GM11168 (cell line): ENCODE results near the gene MYO1G.

ENCODE experiments used
- in situ Hi-C: fragments of 300-500 bp; cut with MboI; formaldehyde crosslinking; loops from one replicate; pipeline ENCODE4 v1.12.0; 2022; ENCODE audit warnings: low sequenced_read_pairs; ENCODE audit not compliant: unreplicated experiment

The MYO1G gene

GRCh38 chr7:44981035-44981706 lies 2.4 kb upstream of the MYO1G start:
- in situ Hi-C loops = no loop called here

- in situ Hi-C loops = no loop called here
These were observed 1.7 kb upstream of the MYO1G start for GRCh38 chr7:44980393-44981034.

DNA sequence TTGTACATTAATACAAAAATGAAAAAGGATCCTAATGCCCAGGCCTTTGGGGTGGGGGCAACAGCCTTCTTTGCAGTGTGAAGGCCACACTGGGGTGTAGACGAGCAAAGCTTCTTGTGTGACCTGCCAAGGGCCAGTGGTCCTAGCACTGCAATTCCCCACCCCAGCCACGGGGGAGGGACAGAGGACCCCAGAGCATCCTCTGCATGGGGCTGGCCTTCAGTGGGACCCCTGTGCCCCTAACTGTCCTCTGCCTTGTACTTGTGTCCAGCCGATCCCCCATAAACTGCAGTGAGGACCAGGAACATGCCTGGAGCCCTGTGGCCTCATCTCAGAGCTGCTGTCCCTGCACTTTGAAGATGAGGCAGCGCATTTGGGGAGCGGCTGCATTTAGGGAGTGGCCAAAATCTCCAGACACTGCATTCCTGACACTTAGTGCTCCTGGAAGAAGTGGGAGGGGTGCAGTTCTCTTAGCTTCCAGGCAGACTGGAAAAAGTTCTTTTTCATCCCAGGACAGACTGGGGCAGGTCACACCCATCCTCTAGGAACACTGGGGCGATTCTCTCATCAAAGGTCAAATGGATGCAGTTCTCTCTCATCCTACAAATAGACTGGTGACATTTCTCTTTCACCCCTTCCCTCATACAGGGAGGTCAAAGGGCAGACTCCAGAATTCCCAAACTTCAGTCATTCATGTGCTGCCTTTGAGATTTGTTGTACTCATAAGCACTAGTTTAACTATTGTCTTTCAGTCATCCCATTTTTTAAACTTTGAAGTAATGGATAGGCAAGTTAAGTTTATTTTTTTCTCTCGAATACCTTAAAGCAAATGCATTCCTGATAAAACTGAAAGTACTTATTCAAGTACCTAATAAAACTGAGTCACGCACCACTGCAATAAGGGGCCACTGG lies 922 bp upstream of the MYO1G start:
- in situ Hi-C loops = no loop called here

DNA sequence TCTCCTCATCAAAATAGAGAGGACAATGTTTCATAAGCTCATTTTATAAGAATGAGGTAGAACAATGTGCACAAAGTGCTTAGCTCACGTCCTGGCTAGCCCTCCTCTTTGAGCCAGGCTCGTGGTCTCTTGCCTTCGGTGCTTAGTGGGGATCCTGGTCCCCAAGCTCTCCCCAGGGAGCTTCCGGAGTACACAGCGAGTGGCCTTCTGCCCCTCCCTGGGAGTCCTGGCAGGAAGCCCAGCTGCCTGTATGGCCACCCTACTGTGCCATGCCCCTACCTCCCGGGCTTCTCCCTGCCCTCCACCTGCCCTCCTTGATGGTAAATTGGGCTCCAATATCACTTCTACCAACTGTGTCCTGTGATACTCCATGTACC lies 868 bp downstream of the MYO1G start:
- in situ Hi-C loops = no loop called here

DNA sequence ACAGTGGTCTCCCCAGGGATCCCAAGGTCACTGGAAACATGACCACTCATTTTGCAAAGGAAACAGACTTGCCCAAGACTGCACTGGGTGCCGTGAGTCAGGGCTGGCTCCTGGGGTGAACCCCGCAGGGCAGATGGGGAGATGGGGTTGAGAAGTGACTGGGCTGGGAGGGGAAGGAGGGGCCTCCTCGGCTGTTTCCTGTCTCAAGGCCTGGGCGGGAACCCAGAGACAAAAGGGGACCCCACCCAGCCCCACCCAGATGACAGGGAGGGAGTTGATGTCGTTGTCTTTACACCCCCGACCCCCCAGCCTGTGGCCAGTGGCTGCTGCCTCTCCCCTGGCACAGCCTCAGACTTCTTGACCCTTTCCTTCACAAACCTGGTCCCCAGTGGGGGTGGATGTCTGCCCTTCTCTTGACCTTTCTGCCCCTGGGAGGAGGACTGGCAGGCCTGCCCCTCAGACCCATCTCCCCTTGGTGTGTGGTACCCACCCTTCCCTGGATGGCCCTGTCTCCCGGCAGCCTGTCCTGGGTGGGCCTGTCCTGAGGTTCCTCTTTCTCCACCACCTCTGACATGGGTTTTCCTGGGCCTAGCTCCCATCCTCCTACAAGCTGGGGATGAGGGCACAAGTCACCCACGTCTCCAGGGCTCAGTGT lies 1.4 kb downstream of the MYO1G start:
- in situ Hi-C loops = no loop called here

- in situ Hi-C loops = no loop called here
These were observed 2.0 kb downstream of the MYO1G start for GRCh38 chr7:44976746-44977196.

GRCh38 chr7:44976040-44976745 lies 2.6 kb downstream of the MYO1G start:
- in situ Hi-C loops = no loop called here

DNA sequence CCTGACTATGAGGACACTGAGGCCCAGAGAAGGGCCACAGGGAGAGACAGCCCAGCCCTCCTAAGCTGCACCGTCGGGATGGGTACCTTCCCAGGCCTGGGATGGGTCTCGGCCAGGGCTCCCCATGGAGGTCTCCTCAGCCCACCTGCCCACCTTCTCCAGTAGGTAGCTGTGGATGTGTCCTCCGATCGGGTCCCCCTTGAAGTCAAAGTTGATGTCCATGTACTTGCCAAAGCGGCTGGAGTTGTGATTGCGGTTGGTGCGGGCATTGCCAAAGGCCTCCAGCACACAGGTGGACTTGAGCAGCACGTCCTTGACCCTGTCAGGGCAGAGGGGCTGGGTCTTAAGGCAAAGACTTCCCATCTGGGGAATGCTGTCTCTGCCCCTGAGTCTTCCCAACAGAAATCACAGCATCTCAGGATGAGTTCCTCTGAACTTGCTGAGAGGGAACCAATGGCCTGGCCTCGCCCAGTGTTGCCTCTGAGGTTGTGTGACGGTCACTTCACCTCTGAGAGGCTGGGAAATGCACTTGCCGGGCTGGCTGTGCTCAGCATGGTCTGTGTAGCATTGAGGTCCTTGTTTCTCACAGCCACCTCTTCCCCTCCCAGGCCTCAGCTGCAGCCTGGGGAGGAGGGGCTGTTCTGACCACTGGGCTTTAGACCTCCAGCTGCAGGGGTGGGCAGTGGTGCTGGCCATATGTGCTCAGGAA lies 3.3 kb downstream of the MYO1G start:
- in situ Hi-C loops = no loop called here

DNA sequence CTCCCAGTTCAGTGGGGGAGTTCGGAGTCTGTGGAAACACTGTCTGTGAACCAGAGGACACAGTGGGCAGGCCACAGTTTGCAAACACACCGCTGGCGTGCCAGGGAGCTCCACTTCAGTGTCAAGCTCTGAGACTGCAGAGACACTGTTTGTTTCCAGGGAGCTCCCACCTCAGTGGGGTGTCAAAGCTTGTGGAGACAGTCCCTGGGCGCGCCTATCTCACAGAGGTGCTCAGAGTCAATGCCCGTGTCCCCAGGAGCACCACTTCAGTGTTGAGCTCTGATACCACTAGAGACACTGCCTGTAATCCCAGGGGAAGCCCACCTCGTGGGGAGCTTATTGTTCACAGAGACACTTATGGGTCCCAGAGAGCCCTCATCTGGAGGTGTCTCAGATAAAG lies 4.3 kb downstream of the MYO1G start:
- in situ Hi-C loops = loop anchor here (25.0 kb wide), 1 partner anchor 163 kb away; no protein-coding TSS in a partner anchor

GRCh38 chr7:44973610-44974401 lies 5.0 kb downstream of the MYO1G start:
- in situ Hi-C loops = loop anchor here (25.0 kb wide), 1 partner anchor 163 kb away; no protein-coding TSS in a partner anchor

DNA sequence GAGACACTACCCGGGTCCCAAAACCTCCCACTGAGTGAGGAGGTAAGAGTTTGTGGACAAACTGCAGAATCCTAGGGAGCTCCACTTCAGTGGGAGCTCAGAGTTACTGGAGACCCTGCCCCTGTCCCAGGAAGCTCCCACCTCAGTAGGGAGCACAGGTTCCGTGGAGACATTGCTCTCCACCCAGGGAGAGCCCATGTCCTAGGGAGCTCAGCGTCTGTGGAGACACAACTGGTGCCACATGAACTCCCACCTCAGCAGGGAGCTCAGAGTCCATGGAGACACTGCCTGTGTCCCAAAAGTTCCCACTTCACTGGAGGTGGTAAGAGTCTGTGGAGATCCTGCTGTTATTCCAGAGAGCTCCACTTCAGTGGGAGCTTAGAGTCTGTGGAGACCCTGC lies 6.3 kb downstream of the MYO1G start:
- in situ Hi-C loops = loop anchor here (25.0 kb wide), 1 partner anchor 165 kb away; no protein-coding TSS in a partner anchor

DNA sequence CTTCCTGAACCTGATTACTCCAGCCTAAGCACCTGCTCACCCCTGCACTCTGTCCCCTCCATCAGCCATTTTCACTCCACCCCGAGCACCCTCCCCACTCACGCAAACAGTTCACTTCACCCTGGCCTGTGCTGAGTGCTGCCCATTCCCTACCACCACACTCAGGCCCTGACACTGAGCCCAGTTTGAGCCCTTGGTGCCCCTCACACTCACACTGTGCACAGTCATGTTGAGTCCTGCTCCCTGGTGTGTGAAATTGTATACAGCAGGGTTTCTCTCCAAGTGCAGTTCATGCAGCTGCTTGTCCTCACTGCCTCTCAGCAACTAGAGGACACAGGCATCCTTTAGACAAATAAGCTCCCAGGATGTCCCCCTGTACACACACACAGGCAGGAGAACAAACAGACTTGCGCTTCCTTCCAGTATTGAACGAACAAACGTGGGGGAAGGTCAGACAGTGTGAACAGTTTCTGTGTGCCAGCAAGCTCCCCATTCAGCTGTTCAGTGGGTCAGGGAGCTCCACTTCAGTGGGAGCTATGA lies 6.8 kb downstream of the MYO1G start:
- in situ Hi-C loops = loop anchor here (25.0 kb wide), 1 partner anchor 165 kb away; no protein-coding TSS in a partner anchor

DNA sequence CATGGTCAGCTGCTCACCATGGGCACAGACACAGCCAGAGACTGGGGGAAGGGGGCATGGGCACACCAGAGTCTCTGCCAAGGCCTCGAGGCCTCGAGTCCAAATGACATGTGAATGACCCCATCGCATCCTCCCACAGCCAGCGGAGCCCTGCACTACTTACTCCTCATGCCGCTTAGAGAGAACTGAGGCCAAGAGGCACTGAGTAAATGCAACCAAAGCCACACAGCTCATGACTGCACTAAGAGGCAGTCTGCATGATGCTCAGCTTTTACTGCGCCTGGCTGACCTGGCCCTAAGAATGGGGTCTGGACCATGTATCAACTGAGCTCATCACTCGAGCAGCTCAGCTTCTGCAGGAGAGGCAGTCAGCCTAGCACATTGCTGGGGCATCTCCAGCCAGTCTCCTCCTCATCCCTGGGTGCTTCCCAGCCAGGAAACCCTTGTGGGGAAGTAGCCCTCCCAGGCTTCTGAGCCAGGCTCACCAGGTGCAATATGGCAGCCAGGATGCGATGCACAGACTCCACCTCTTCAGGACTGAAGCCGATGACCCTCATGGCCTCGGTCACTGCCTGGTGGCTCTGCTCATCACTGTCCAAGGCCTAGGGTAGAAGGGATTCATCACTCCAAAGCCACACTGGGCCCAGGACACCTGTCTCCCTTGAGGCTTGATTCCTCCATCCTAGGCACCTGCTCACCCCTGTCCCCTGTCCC lies 7.5 kb downstream of the MYO1G start:
- in situ Hi-C loops = loop anchor here (25.0 kb wide), 1 partner anchor 166 kb away; no protein-coding TSS in a partner anchor

GRCh38 chr7:44970523-44971051 lies 8.2 kb downstream of the MYO1G start:
- in situ Hi-C loops = loop anchor here (25.0 kb wide), 1 partner anchor 167 kb away; no protein-coding TSS in a partner anchor

DNA sequence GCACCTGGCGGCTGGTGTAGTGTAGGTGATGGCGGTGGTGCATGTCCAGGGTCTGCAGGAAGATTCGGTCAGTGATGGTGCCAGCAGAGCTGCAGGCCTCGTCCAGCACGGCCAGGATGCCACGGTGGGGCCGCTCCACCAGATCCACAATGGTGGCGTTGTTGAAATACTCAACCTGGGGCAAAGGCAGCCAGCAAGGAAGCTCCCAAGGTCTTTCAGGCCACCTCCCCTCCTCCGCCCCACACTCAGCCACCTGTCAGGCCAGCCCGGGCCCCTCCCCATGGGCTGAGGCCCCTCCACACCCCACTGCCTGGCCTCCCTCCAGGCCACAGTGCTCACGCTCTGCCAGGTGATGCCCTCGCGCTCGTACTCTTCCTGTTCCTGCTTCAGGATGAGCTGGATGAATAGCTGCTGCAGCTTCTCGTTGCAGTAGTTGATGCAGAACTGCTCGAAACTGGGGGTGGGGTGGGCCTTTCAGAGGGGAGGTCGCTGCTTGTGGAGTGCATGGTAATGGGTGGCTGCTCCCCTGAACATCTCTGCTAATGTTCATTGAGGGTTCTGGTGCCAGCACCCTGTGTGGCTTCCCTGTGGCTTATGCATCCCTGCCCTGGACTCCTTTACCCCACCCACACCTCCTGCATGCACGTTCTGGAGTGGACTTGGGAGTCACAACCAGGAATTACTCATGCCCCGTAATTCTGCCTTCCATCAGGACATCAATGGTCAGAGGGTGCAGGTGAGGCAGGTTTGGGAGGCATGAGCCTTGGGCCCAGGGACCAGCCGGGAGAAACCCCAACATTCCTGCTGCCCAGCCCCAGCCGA lies 8.9 kb downstream of the MYO1G start:
- in situ Hi-C loops = loop anchor here (25.0 kb wide), 1 partner anchor 167 kb away; no protein-coding TSS in a partner anchor
